WTC11 (cell line): Measurements from ENCODE around the gene OR9Q1. TPM values are rescaled to one million over a fixed set of nuclear protein-coding genes. Genes with fewer than 3 reads are reported as not detected.

Experiments used
- ATAC-seq: fragments of 200-7000 bp; cut with Tn5 transposase; 2 replicates; pipeline ENCODE4 v1.10.0; 2021; ENCODE audit warnings: mild to moderate bottlenecking, moderate library complexity
- CTCF ChIA-PET: fragments of 300-600 bp; sonication (Branson Sonifier 250); formaldehyde crosslinking; loops from one replicate; lab custom pipeline; 2021; ENCODE audit warnings: antibody characterized with exemption; lab: Charles Lee
- POLR2A ChIA-PET: fragments of 350-600 bp; sonication (Branson Sonifier 250); formaldehyde crosslinking; loops from one replicate; lab custom pipeline; 2021; ENCODE audit warnings: antibody characterized with exemption; lab: Charles Lee
- DNase-seq: peaks from one replicate; pipeline ENCODE4 v3.0.0; 2021; ENCODE audit warnings: low spot score
- H3K27ac Mint-ChIP-seq: 2 replicates; pipeline ENCODE4 v1.8.0; 2021; ENCODE audit warnings: mixed read lengths
- H3K27me3 Mint-ChIP-seq: 2 replicates; pipeline ENCODE4 v1.8.0; 2021; ENCODE audit warnings: low read depth, mild to moderate bottlenecking, moderate library complexity, mixed read lengths
- H3K36me3 Mint-ChIP-seq: 2 replicates; pipeline ENCODE4 v1.8.0; 2021; ENCODE audit warnings: mixed read lengths
- H3K4me1 Mint-ChIP-seq: 2 replicates; pipeline ENCODE4 v1.8.0; 2022; ENCODE audit warnings: mixed read lengths
- H3K4me3 Mint-ChIP-seq: 2 replicates; pipeline ENCODE4 v1.8.0; 2021; ENCODE audit warnings: mild to moderate bottlenecking, moderate library complexity, mixed read lengths
- H3K9me3 Mint-ChIP-seq: 2 replicates; pipeline ENCODE4 v1.8.0; 2021; ENCODE audit warnings: mixed read lengths
- ARID4B ChIP-seq: sonication (generic); formaldehyde crosslinking; IDR thresholded peaks from 2 replicates; pipeline ENCODE4 v1.8.0; 2023; ENCODE audit warnings: missing genetic modification reagents, mild to moderate bottlenecking, borderline replicate concordance
- ATF3 ChIP-seq: sonication (generic); formaldehyde crosslinking; conservative IDR thresholded peaks from 2 replicates; pipeline ENCODE4 v1.8.1; 2022; ENCODE audit warnings: mild to moderate bottlenecking, missing genetic modification reagents
- CREB1 ChIP-seq: sonication (generic); formaldehyde crosslinking; IDR thresholded peaks from 2 replicates; pipeline ENCODE4 v1.8.0; 2023; ENCODE audit warnings: mild to moderate bottlenecking, missing genetic modification reagents
- EMX1 ChIP-seq: fragments of 250-450 bp; sonication (Bioruptor Pico); IDR thresholded peaks from 2 replicates; pipeline ENCODE4 v1.8.0; 2021; ENCODE audit warnings: mild to moderate bottlenecking
- GABPB1 ChIP-seq: sonication (generic); formaldehyde crosslinking; IDR thresholded peaks from 2 replicates; pipeline ENCODE4 v1.8.1; 2023; ENCODE audit warnings: mild to moderate bottlenecking, missing genetic modification reagents
- KAT7 ChIP-seq: sonication (generic); formaldehyde crosslinking; IDR thresholded peaks from 2 replicates; pipeline ENCODE4 v1.8.1; 2023; ENCODE audit warnings: missing genetic modification reagents, mild to moderate bottlenecking, borderline replicate concordance
- SMAD3 ChIP-seq: sonication (generic); formaldehyde crosslinking; IDR thresholded peaks from 2 replicates; pipeline ENCODE4 v1.8.0; 2022; ENCODE audit warnings: missing genetic modification reagents, mild to moderate bottlenecking, borderline replicate concordance
- TCF7 ChIP-seq: sonication (generic); formaldehyde crosslinking; IDR thresholded peaks from 2 replicates; pipeline ENCODE4 v1.8.0; 2022; ENCODE audit warnings: mild to moderate bottlenecking, low read depth, missing genetic modification reagents, moderate library complexity
- ZNF263 ChIP-seq: sonication (generic); formaldehyde crosslinking; IDR thresholded peaks from 2 replicates; pipeline ENCODE4 v1.8.1; 2022; ENCODE audit warnings: low read depth, mild to moderate bottlenecking, moderate library complexity, missing genetic modification reagents
- ZNF396 ChIP-seq: fragments of 250-450 bp; sonication (Bioruptor Pico); IDR thresholded peaks from 2 replicates; pipeline ENCODE4 v1.8.0; 2021; ENCODE audit warnings: mild to moderate bottlenecking, moderate library complexity, borderline replicate concordance
- ZSCAN18 ChIP-seq: fragments of 250-450 bp; sonication (Bioruptor Pico); IDR thresholded peaks from 2 replicates; pipeline ENCODE4 v2.1.2; 2022; ENCODE audit warnings: mild to moderate bottlenecking, moderate library complexity
- total RNA-seq: library from RNA; stranded (reverse); gene quantifications from 3 replicates; pipeline ENCODE4 v1.2.3, GENCODE V29; 2021
- TF ChIP-seq, protein P1 (sequence below): fragments of 250-450 bp; sonication (Bioruptor Pico); IDR thresholded peaks from 2 replicates; pipeline ENCODE4 v1.8.0; 2021; ENCODE audit warnings: mild to moderate bottlenecking
- TF ChIP-seq, protein P2 (sequence below): sonication (generic); formaldehyde crosslinking; IDR thresholded peaks from 2 replicates; pipeline ENCODE4 v1.8.0; 2022; ENCODE audit warnings: missing genetic modification reagents
- TF ChIP-seq, protein P3 (sequence below): sonication (generic); formaldehyde crosslinking; IDR thresholded peaks from 2 replicates; pipeline ENCODE4 v1.8.1; 2022; ENCODE audit warnings: low read depth, mild to moderate bottlenecking, moderate library complexity, missing genetic modification reagents, borderline replicate concordance
- TF ChIP-seq, protein P4 (sequence below): sonication (generic); formaldehyde crosslinking; IDR thresholded peaks from 2 replicates; pipeline ENCODE4 v1.8.0; 2022; ENCODE audit warnings: mild to moderate bottlenecking, missing genetic modification reagents

OR9Q1 gene
- total RNA-seq, 1 experiment from 2014 or later, result not detected

DNA sequence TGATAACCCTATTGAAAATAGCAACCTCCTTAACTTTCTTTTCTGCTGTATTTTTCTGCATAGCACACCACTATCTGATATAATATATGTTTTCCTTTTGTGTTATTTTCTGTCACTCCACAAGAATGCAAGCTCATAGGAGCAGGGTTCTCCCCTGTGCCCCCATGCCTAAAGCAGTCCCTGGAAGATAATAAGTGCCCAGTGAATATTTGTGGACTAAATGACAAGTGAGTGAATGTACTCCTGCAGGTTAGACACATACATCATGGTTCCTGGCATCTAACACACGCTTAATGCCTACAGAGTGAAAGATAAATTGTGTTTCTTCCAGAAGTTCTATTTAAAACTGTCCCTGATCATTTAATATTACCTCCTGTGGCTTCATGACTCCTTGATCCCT is 141.3 kb downstream of the OR9Q1 start (continued):
- TF ChIP-seq ZNF263, result no peak
- no peak for TF ChIP-seq ZNF396 (CRISPR knock-in tag)
- TF ChIP-seq ATF3, result no peak
- no peak for TF ChIP-seq SMAD3

- H3K9me3 Mint-ChIP-seq, result peaks cover 1% of the 10 kb centered on the region; the same call in 1 of the 2 replicates
- CTCF ChIA-PET, result no interaction called here
Observed at GRCh38 chr11:58165504-58166106, 141.9 kb downstream of the OR9Q1 start.

DNA sequence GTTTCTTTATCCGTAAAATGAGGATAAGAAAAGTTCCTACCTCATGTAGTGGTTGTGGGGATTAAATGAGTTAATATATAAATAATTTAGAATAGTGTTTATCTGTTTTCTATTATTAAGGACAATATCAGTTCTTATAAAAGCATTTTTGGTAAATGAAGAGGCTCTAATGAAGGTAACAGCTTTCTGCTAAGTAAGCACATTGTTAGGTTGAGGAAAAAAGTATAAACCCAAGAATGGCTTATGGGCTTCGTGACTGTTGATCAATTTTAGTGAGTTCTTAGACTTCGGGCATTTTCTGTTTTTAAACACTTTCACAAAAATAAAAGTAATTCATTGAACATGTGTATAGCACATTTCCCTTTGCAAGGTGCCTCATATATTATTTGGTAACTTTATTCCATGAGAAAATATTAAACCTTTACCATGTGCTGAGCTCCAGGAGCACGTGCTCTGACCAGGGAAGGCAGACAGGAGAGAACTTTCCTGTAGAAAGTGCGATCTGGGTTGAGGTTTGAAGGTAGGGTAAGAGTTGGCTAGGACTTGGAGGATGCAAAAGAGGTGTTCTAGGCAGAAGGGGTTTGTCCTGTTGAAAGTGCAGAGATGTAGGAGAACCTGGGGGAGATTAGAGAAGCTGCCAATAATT is 153.9 kb downstream of the OR9Q1 start:
- Mint-ChIP-seq H3K27ac (no peak overlapping the region), H3K27me3 (no peaks in the 10 kb centered on the region), H3K36me3 (no peaks in the 10 kb centered on the region), H3K4me3 (no peak overlapping the region), H3K4me1 (peaks cover 10% of the 10 kb centered on the region), H3K9me3 (no peaks in the 10 kb centered on the region)
- POLR2A ChIA-PET, result no interaction called here
- ATAC-seq (no peak), DNase-seq (no peak)
- CTCF ChIA-PET, result interaction anchor here (0.8 kb wide), 1 partner anchor 118 kb away, joined by 3 read pairs; no protein-coding TSS in a partner anchor
- TF ChIP-seq, protein P1, sequence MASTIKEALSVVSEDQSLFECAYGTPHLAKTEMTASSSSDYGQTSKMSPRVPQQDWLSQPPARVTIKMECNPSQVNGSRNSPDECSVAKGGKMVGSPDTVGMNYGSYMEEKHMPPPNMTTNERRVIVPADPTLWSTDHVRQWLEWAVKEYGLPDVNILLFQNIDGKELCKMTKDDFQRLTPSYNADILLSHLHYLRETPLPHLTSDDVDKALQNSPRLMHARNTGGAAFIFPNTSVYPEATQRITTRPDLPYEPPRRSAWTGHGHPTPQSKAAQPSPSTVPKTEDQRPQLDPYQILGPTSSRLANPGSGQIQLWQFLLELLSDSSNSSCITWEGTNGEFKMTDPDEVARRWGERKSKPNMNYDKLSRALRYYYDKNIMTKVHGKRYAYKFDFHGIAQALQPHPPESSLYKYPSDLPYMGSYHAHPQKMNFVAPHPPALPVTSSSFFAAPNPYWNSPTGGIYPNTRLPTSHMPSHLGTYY, result no peak
- TF ChIP-seq ZSCAN18 (no peak), EMX1 (CRISPR knock-in tag) (no peak), TCF7 (CRISPR knock-in tag) (no peak), CREB1 (CRISPR knock-in tag) (no peak), KAT7 (no peak), ARID4B (CRISPR knock-in tag) (no peak)
- TF ChIP-seq, protein P2, sequence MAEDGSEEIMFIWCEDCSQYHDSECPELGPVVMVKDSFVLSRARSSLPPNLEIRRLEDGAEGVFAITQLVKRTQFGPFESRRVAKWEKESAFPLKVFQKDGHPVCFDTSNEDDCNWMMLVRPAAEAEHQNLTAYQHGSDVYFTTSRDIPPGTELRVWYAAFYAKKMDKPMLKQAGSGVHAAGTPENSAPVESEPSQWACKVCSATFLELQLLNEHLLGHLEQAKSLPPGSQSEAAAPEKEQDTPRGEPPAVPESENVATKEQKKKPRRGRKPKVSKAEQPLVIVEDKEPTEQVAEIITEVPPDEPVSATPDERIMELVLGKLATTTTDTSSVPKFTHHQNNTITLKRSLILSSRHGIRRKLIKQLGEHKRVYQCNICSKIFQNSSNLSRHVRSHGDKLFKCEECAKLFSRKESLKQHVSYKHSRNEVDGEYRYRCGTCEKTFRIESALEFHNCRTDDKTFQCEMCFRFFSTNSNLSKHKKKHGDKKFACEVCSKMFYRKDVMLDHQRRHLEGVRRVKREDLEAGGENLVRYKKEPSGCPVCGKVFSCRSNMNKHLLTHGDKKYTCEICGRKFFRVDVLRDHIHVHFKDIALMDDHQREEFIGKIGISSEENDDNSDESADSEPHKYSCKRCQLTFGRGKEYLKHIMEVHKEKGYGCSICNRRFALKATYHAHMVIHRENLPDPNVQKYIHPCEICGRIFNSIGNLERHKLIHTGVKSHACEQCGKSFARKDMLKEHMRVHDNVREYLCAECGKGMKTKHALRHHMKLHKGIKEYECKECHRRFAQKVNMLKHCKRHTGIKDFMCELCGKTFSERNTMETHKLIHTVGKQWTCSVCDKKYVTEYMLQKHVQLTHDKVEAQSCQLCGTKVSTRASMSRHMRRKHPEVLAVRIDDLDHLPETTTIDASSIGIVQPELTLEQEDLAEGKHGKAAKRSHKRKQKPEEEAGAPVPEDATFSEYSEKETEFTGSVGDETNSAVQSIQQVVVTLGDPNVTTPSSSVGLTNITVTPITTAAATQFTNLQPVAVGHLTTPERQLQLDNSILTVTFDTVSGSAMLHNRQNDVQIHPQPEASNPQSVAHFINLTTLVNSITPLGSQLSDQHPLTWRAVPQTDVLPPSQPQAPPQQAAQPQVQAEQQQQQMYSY (CRISPR knock-in tag), result no peak
- TF ChIP-seq, protein P3, sequence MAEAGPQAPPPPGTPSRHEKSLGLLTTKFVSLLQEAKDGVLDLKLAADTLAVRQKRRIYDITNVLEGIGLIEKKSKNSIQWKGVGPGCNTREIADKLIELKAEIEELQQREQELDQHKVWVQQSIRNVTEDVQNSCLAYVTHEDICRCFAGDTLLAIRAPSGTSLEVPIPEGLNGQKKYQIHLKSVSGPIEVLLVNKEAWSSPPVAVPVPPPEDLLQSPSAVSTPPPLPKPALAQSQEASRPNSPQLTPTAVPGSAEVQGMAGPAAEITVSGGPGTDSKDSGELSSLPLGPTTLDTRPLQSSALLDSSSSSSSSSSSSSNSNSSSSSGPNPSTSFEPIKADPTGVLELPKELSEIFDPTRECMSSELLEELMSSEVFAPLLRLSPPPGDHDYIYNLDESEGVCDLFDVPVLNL (CRISPR knock-in tag), result no peak

More at GRCh38 chr11:58165504-58166106, 141.9 kb downstream of the OR9Q1 start:
- POLR2A ChIA-PET, result no interaction called here
- Mint-ChIP-seq H3K36me3 (no peaks in the 10 kb centered on the region), H3K27me3 (no peaks in the 10 kb centered on the region), H3K4me1 (peaks cover 11% of the 10 kb centered on the region), H3K27ac (no peak overlapping the region), H3K4me3 (no peak overlapping the region)
- DNase-seq, result no peak
- no peak for ATAC-seq
- TF ChIP-seq GABPB1, result peak; percentile 56
- TF ChIP-seq, protein P4, sequence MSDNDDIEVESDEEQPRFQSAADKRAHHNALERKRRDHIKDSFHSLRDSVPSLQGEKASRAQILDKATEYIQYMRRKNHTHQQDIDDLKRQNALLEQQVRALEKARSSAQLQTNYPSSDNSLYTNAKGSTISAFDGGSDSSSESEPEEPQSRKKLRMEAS, result no peak
